ENCODE measurements around the gene NTM.

NTM gene

GRCh38 chr11:131760091-131761061 is 390.0 kb downstream of the NTM start:
- Histone ChIP-seq H3K79me2 (ENCODE audit: insufficient read depth, low read length) (no peaks in the 10 kb centered on the region), H3K9me2 (ENCODE audit: low read depth, low read length) (no peaks in the 10 kb centered on the region), H3K4me2 (ENCODE audit: low read length) (no peak overlapping the region), H4K20me1 (ENCODE audit: insufficient read depth, low read length) (no peaks in the 10 kb centered on the region), H3K9me3 (ENCODE audit: low read length) (no peaks in the 10 kb centered on the region), H3K4me1 (ENCODE audit: insufficient read depth, low read length, severe bottlenecking) (no peaks in the 10 kb centered on the region), H3K9ac (ENCODE audit: low read length) (no peak overlapping the region), H3K27ac (ENCODE audit: low read depth, low read length, poor library complexity, severe bottlenecking) (no peak overlapping the region), H3F3A (ENCODE audit: insufficient read depth, low read length) (no peaks in the 10 kb centered on the region), H3K4me3 (ENCODE audit: low read depth, low read length, poor library complexity, severe bottlenecking) (no peak overlapping the region), H2AFZ (ENCODE audit: low read length) (no peak overlapping the region), H3K36me3 (ENCODE audit: insufficient read depth, low read length) (no peaks in the 10 kb centered on the region), H3K27me3 (ENCODE audit: insufficient read depth, low read length) (no peaks in the 10 kb centered on the region)
- no peak for TF ChIP-seq CTCF (IDR thresholded peaks at IDR 0.05; ENCODE audit: low read length)
- no peak for TF ChIP-seq EZH2 (IDR thresholded peaks at IDR 0.05; ENCODE audit: borderline replicate concordance, low read length)

- H4K20me1 ChIP-seq (ENCODE audit: insufficient read depth, low read length): no peaks in the 10 kb centered on the region
- H2AFZ ChIP-seq (ENCODE audit: low read length): no peak overlapping the region
- H3K4me2 ChIP-seq (ENCODE audit: low read length): no peak overlapping the region
- no peaks in the 10 kb centered on the region for H3K27me3 ChIP-seq (ENCODE audit: insufficient read depth, low read length)
- no peaks in the 10 kb centered on the region for H3K79me2 ChIP-seq (ENCODE audit: insufficient read depth, low read length)
- H3K4me3 ChIP-seq (ENCODE audit: low read depth, low read length, poor library complexity, severe bottlenecking): no peak overlapping the region
- no peaks in the 10 kb centered on the region for H3K4me1 ChIP-seq (ENCODE audit: insufficient read depth, low read length, severe bottlenecking)
- no peaks in the 10 kb centered on the region for H3K9me3 ChIP-seq (ENCODE audit: low read length)
- H3K9me2 ChIP-seq (ENCODE audit: low read depth, low read length): no peaks in the 10 kb centered on the region
- no peak overlapping the region for H3K9ac ChIP-seq (ENCODE audit: low read length)
- H3K27ac ChIP-seq (ENCODE audit: low read depth, low read length, poor library complexity, severe bottlenecking): no peak overlapping the region
- H3K36me3 ChIP-seq (ENCODE audit: insufficient read depth, low read length): no peaks in the 10 kb centered on the region
- H3F3A ChIP-seq (ENCODE audit: insufficient read depth, low read length): no peaks in the 10 kb centered on the region
- TF ChIP-seq CTCF (IDR thresholded peaks at IDR 0.05; ENCODE audit: low read length) (no peak), EZH2 (IDR thresholded peaks at IDR 0.05; ENCODE audit: borderline replicate concordance, low read length) (no peak)
These were observed 392.1 kb downstream of the NTM start for GRCh38 chr11:131762346-131763110.

- no peaks in the 10 kb centered on the region for H3K27me3 ChIP-seq (ENCODE audit: insufficient read depth, low read length)
- H3K4me3 ChIP-seq (ENCODE audit: low read depth, low read length, poor library complexity, severe bottlenecking): no peak overlapping the region
- no peak for TF ChIP-seq CTCF (IDR thresholded peaks at IDR 0.05; ENCODE audit: low read length)
- no peak for TF ChIP-seq EZH2 (IDR thresholded peaks at IDR 0.05; ENCODE audit: borderline replicate concordance, low read length)
- no peak overlapping the region for H3K9ac ChIP-seq (ENCODE audit: low read length)
- H3K36me3 ChIP-seq (ENCODE audit: insufficient read depth, low read length): no peaks in the 10 kb centered on the region
- no peaks in the 10 kb centered on the region for H4K20me1 ChIP-seq (ENCODE audit: insufficient read depth, low read length)
- H3K79me2 ChIP-seq (ENCODE audit: insufficient read depth, low read length): no peaks in the 10 kb centered on the region
- no peaks in the 10 kb centered on the region for H3F3A ChIP-seq (ENCODE audit: insufficient read depth, low read length)
- no peaks in the 10 kb centered on the region for H3K4me1 ChIP-seq (ENCODE audit: insufficient read depth, low read length, severe bottlenecking)
- no peak overlapping the region for H3K27ac ChIP-seq (ENCODE audit: low read depth, low read length, poor library complexity, severe bottlenecking)
- H3K4me2 ChIP-seq (ENCODE audit: low read length): no peak overlapping the region
- H3K9me2 ChIP-seq (ENCODE audit: low read depth, low read length): no peaks in the 10 kb centered on the region
- H2AFZ ChIP-seq (ENCODE audit: low read length): no peak overlapping the region
- H3K9me3 ChIP-seq (ENCODE audit: low read length): no peaks in the 10 kb centered on the region
These were observed 392.9 kb downstream of the NTM start for GRCh38 chr11:131763193-131763890.

Measured in OCI-LY1 (cell line).